Parathyroid adenoma (tissue), 2 donors: ENCODE measurements around the gene CFAP92.

Source experiments
- H2AFZ ChIP-seq: fragments of 300-600 bp; sonication (generic); one replicate; pipeline ENCODE4 v1.7.0; 2017; ENCODE audit warnings: antibody characterized with exemption, mild to moderate bottlenecking
- H3K27ac ChIP-seq: fragments of 300-600 bp; sonication (generic); one replicate; pipeline ENCODE4 v1.7.0; 2017
- H3K27me3 ChIP-seq: fragments of 300-600 bp; sonication (generic); one replicate; pipeline ENCODE4 v1.7.0; 2017; ENCODE audit warnings: low read length; ENCODE audit not compliant: control insufficient read depth, insufficient read depth
- H3K36me3 ChIP-seq: fragments of 300-600 bp; sonication (generic); one replicate; pipeline ENCODE4 v1.7.0; 2017; ENCODE audit warnings: low read length; ENCODE audit not compliant: control insufficient read depth, insufficient read depth
- H3K4me1 ChIP-seq: fragments of 300-600 bp; sonication (generic); one replicate; pipeline ENCODE4 v1.7.0; 2017; ENCODE audit warnings: control low read depth
- H3K4me2 ChIP-seq: fragments of 300-600 bp; sonication (generic); one replicate; pipeline ENCODE4 v1.7.0; 2017; ENCODE audit warnings: low read length
- H3K4me3 ChIP-seq: fragments of 300-600 bp; sonication (generic); one replicate; pipeline ENCODE4 v1.7.0; 2017; ENCODE audit warnings: low read depth, low read length
- H3K79me2 ChIP-seq: fragments of 300-600 bp; sonication (generic); one replicate; pipeline ENCODE4 v1.7.0; 2017; ENCODE audit warnings: control low read depth
- H3K9ac ChIP-seq: fragments of 300-600 bp; sonication (generic); one replicate; pipeline ENCODE4 v1.7.0; 2017; ENCODE audit warnings: mild to moderate bottlenecking
- H3K9me3 ChIP-seq: fragments of 300-600 bp; sonication (generic); one replicate; pipeline ENCODE4 v1.7.0; 2017; ENCODE audit warnings: low read length; ENCODE audit not compliant: control insufficient read depth
- TF ChIP-seq, protein P1 (sequence below): fragments of 300-600 bp; sonication (generic); IDR thresholded peaks from one replicate; pipeline ENCODE4 v1.7.0; 2017; ENCODE audit warnings: antibody characterized with exemption, mild to moderate bottlenecking
- donor health status: primary hyperparathyroidism.

CFAP92 gene

DNA sequence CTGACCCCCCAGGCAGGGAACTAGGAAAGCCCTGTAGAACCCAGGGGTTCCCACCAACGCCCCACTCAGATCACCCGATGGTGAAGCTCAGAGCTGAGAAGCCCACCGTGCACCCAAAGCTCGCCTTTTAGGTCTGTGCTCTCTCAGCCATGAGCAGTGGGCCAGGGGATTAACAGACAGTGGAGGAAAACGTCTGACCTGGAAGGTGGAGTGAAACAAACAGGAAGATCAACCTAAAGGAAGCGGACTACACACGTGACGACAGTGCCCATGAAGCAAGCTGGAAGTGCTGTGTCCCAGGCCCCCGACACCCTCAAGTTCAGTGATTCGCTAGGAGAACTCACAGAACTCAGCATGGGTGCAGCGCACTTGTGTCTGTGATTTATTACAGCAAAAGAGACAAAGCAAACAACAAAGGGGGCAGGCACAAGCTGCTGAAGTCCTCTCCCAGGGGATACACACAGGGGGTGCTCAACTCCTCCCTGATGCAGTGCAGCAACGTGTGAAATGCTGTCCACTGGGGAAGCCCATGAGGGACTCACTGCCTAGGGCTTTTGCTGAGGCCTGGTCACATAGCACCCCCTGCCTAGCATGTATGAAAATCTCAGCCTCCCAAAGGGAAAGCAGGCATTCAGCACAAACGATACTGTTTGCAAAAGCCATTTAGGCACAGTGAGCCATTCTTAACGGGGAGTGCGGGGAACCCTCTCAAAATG, 43.5 kb downstream of the CFAP92 start:
- no peak overlapping the region for H2AFZ ChIP-seq
- TF ChIP-seq, protein P1, sequence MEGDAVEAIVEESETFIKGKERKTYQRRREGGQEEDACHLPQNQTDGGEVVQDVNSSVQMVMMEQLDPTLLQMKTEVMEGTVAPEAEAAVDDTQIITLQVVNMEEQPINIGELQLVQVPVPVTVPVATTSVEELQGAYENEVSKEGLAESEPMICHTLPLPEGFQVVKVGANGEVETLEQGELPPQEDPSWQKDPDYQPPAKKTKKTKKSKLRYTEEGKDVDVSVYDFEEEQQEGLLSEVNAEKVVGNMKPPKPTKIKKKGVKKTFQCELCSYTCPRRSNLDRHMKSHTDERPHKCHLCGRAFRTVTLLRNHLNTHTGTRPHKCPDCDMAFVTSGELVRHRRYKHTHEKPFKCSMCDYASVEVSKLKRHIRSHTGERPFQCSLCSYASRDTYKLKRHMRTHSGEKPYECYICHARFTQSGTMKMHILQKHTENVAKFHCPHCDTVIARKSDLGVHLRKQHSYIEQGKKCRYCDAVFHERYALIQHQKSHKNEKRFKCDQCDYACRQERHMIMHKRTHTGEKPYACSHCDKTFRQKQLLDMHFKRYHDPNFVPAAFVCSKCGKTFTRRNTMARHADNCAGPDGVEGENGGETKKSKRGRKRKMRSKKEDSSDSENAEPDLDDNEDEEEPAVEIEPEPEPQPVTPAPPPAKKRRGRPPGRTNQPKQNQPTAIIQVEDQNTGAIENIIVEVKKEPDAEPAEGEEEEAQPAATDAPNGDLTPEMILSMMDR = no peak
- no peaks in the 10 kb centered on the region for H3K36me3 ChIP-seq
- no peaks in the 10 kb centered on the region for H3K27me3 ChIP-seq
- H3K79me2 ChIP-seq = no peaks in the 10 kb centered on the region
- H3K9me3 ChIP-seq = no peaks in the 10 kb centered on the region
- no peak overlapping the region for H3K4me3 ChIP-seq
- no peak overlapping the region for H3K4me2 ChIP-seq
- H3K9ac ChIP-seq = no peak overlapping the region
- H3K27ac ChIP-seq = no peak overlapping the region
- H3K4me1 ChIP-seq = no peaks in the 10 kb centered on the region

DNA sequence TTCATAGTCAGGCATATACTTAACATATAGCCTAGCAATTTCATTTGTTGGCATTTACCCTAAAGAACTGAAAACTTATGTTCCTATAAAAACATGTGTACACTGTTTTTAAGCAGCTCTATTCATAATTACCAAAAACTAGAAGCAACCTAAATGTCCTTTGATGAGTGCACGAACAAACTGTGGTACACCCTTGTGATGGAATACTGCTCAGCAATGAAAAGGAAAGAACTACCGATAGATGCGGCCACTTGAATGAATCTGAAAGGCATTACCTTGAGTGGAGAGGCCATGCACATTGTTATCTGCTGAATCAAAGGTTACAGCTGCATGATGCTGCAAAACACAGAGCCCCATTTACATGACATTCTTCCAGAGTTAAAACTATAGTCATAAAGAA, 44.7 kb downstream of the CFAP92 start:
- no peaks in the 10 kb centered on the region for H3K4me1 ChIP-seq
- H3K9ac ChIP-seq = no peak overlapping the region
- TF ChIP-seq, protein P1 = no peak
- no peaks in the 10 kb centered on the region for H3K36me3 ChIP-seq
- H2AFZ ChIP-seq = no peak overlapping the region
- no peak overlapping the region for H3K4me2 ChIP-seq
- no peaks in the 10 kb centered on the region for H3K27me3 ChIP-seq
- no peaks in the 10 kb centered on the region for H3K9me3 ChIP-seq
- H3K79me2 ChIP-seq = no peaks in the 10 kb centered on the region
- H3K4me3 ChIP-seq = no peak overlapping the region
- H3K27ac ChIP-seq = no peak overlapping the region

DNA sequence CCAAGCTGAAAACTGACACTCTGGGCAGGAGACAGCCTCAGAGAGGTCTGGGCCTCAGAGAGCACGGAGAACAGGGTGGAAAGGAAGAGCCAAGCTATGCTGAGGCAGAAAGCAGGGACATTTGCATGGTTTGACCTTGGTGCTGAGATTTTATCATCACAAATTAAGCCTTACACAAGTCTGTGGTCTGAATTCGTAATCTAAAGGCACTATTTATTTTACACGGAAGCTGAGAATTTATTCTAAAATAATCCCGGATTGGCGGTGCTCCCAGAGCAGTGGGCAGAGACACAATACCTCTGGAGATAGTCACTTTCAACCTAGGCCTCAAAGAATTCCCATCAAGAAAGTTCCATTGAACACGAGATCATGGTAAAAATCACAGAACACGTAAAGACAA, 47.5 kb downstream of the CFAP92 start:
- H3K9me3 ChIP-seq = no peaks in the 10 kb centered on the region
- peak overlapping the region; percentile 43 for H2AFZ ChIP-seq
- H3K4me2 ChIP-seq = no peak overlapping the region
- H3K27ac ChIP-seq = no peak overlapping the region
- no peaks in the 10 kb centered on the region for H3K27me3 ChIP-seq
- H3K36me3 ChIP-seq = no peaks in the 10 kb centered on the region
- no peaks in the 10 kb centered on the region for H3K4me1 ChIP-seq
- no peak overlapping the region for H3K9ac ChIP-seq
- no peaks in the 10 kb centered on the region for H3K79me2 ChIP-seq
- TF ChIP-seq, protein P1 = no peak
- no peak overlapping the region for H3K4me3 ChIP-seq

DNA sequence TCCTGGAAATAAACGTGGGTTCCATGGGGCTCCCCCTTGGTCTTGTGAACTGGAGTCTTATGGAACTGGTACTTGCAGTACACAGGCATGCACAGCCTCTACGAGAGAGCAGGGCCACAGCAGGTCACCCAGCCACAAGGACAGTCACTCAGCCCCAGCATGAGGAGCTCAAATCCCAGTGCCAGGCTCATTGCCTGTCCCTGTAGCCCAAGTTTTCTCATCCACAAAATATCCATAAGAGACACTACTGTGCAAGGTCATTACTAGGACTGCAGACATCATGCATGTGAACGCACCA, 48.0 kb downstream of the CFAP92 start:
- no peaks in the 10 kb centered on the region for H3K79me2 ChIP-seq
- no peak overlapping the region for H3K4me3 ChIP-seq
- TF ChIP-seq, protein P1 = no peak
- no peaks in the 10 kb centered on the region for H3K9me3 ChIP-seq
- no peaks in the 10 kb centered on the region for H3K27me3 ChIP-seq
- H3K9ac ChIP-seq = no peak overlapping the region
- no peak overlapping the region for H3K27ac ChIP-seq
- H3K4me2 ChIP-seq = no peak overlapping the region
- H3K4me1 ChIP-seq = no peaks in the 10 kb centered on the region
- no peak overlapping the region for H2AFZ ChIP-seq
- H3K36me3 ChIP-seq = no peaks in the 10 kb centered on the region
